ENCODE results near the gene KLF11.

DNA sequence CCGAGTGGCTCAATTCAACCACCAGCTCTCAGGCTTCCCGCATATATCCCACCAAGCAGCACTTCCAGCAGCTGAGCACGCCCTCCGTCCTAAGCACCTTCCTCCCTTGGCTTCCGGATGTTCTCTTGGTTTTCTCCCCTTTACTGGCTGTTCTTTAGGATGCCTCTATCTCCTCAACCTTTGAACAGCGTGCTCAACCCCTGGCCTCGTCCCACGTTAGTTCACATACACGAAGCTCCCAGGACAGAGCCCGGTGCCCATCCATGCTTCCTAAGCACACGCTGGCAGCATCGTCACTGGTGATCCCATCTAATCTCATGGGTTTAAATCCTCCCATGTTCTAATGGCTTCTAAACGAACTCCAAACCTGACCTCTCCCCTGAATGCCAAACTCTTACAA is 33.2 kb downstream of the KLF11 start:
- TF ChIP-seq TAF1 (IDR thresholded peaks at IDR 0.05; ENCODE audit: low read depth) (no peak), REST (IDR thresholded peaks at IDR 0.05; ENCODE audit: low read depth) (no peak), MAX (IDR thresholded peaks at IDR 0.05) (no peak)
- TF ChIP-seq, protein P1, sequence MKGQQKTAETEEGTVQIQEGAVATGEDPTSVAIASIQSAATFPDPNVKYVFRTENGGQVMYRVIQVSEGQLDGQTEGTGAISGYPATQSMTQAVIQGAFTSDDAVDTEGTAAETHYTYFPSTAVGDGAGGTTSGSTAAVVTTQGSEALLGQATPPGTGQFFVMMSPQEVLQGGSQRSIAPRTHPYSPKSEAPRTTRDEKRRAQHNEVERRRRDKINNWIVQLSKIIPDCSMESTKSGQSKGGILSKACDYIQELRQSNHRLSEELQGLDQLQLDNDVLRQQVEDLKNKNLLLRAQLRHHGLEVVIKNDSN (IDR thresholded peaks at IDR 0.05): no peak
